ENCODE measurements around the gene NTN3.

- TF ChIP-seq CTCF (IDR thresholded peaks at IDR 0.05) (no peak), POLR2A (IDR thresholded peaks at IDR 0.05) (no peak), POLR2AphosphoS5 (IDR thresholded peaks at IDR 0.05) (no peak)
Observed at GRCh38 chr16:2516391-2517240, 45.5 kb downstream of the NTN3 start.
